Neuronal stem cell (in vitro differentiated cells): ENCODE results near the gene ESPNL.

Source experiments
- DNase-seq: peaks from one replicate; pipeline ENCODE4 v3.0.0-alpha.2; 2013; ENCODE audit warnings: low spot score
- H2AFZ ChIP-seq: one replicate; pipeline ENCODE4 v1.6.1; 2013; ENCODE audit warnings: mild to moderate bottlenecking, low read length, inconsistent platforms
- H2AK5ac ChIP-seq: 2 replicates; pipeline ENCODE4 v1.6.1; 2013; ENCODE audit warnings: low read depth, mild to moderate bottlenecking, inconsistent platforms, low read length, moderate library complexity, mixed read lengths
- H2BK120ac ChIP-seq: 2 replicates; pipeline ENCODE4 v1.6.1; 2013; ENCODE audit warnings: low read depth, mild to moderate bottlenecking, inconsistent platforms, low read length, moderate library complexity, mixed read lengths
- H2BK12ac ChIP-seq: one replicate; pipeline ENCODE4 v1.6.1; 2013; ENCODE audit warnings: low read length, inconsistent platforms
- H2BK15ac ChIP-seq: 2 replicates; pipeline ENCODE4 v1.6.1; 2013; ENCODE audit warnings: mild to moderate bottlenecking, low read length, inconsistent platforms, mixed read lengths
- H2BK5ac ChIP-seq: one replicate; pipeline ENCODE4 v1.6.1; 2013; ENCODE audit warnings: inconsistent platforms, mild to moderate bottlenecking, low read length, moderate library complexity
- H3K14ac ChIP-seq: one replicate; pipeline ENCODE4 v1.6.1; 2013; ENCODE audit warnings: low read length, inconsistent platforms
- H3K18ac ChIP-seq: 2 replicates; pipeline ENCODE4 v1.6.1; 2013; ENCODE audit warnings: low read length, inconsistent platforms
- H3K23ac ChIP-seq: 2 replicates; pipeline ENCODE4 v1.6.1; 2013; ENCODE audit warnings: low read depth, mild to moderate bottlenecking, mixed read lengths, low read length, inconsistent platforms; ENCODE audit not compliant: poor library complexity
- H3K27ac ChIP-seq: replicated peaks from 3 replicates; pipeline ENCODE4 v1.5.1; 2013; ENCODE audit warnings: low read length, inconsistent platforms
- H3K27me3 ChIP-seq, 3 experiments: 2 replicates each; pipeline ENCODE4 v1.6.1; 2013; ENCODE audit warnings: low read length in 3 of 3, mild to moderate bottlenecking in 2 of 3, inconsistent platforms in 1 of 3, low read depth in 1 of 3, mixed read lengths in 1 of 3, moderate library complexity in 1 of 3; ENCODE audit not compliant: control insufficient read depth in 3 of 3, insufficient read depth in 3 of 3
- H3K36me3 ChIP-seq, 2 donors: replicated peaks in 1 of 2; 2 replicates each; pipeline ENCODE4 v1.6.1; 2013; ENCODE audit warnings: low read length in 2 of 2; ENCODE audit not compliant: control insufficient read depth in 2 of 2, insufficient read depth in 2 of 2
- H3K4ac ChIP-seq: 2 replicates; pipeline ENCODE4 v1.6.1; 2013; ENCODE audit warnings: inconsistent platforms, mild to moderate bottlenecking, low read length, moderate library complexity
- H3K4me1 ChIP-seq, 2 donors: 1 replicate in 1 of 2; 2 replicates in 1 of 2; pipeline ENCODE4 v1.6.1; 2013; ENCODE audit warnings: low read length in 2 of 2, low read depth in 1 of 2; ENCODE audit not compliant: control insufficient read depth in 2 of 2, insufficient read depth in 1 of 2
- H3K4me2 ChIP-seq: one replicate; pipeline ENCODE4 v1.6.1; 2013; ENCODE audit warnings: mild to moderate bottlenecking, low read length, inconsistent platforms; ENCODE audit not compliant: insufficient read depth, poor library complexity, severe bottlenecking
- H3K4me3 ChIP-seq, 2 donors: 2 replicates each; pipeline ENCODE4 v1.5.1; 2013; ENCODE audit warnings: low read length in 2 of 2, mild to moderate bottlenecking in 2 of 2, inconsistent platforms in 1 of 2, moderate library complexity in 1 of 2
- H3K79me1 ChIP-seq: one replicate; pipeline ENCODE4 v1.6.1; 2013; ENCODE audit warnings: low read depth, mild to moderate bottlenecking, inconsistent platforms, low read length, moderate library complexity
- H3K9ac ChIP-seq: one replicate; pipeline ENCODE4 v1.6.1; 2013; ENCODE audit warnings: mild to moderate bottlenecking, low read depth, low read length, inconsistent platforms; ENCODE audit not compliant: poor library complexity
- H3K9me3 ChIP-seq, 2 donors: replicated peaks in 1 of 2; 2 replicates each; pipeline versions ENCODE3 to v1.6.1; 2013; ENCODE audit warnings: low read length in 2 of 2, mild to moderate bottlenecking in 2 of 2, inconsistent platforms in 1 of 2, low read depth in 1 of 2, mixed read lengths in 1 of 2, moderate library complexity in 1 of 2; ENCODE audit not compliant: control insufficient read depth in 2 of 2, insufficient read depth in 1 of 2
- H4K8ac ChIP-seq: one replicate; pipeline ENCODE4 v1.6.1; 2013; ENCODE audit warnings: low read depth, mild to moderate bottlenecking, inconsistent platforms, low read length, moderate library complexity
- H4K91ac ChIP-seq: one replicate; pipeline ENCODE4 v1.6.1; 2013; ENCODE audit warnings: low read length, low read depth, mild to moderate bottlenecking, inconsistent platforms; ENCODE audit not compliant: poor library complexity
- WGBS, 2 donors: extraction: QIAGEN DNeasy Blood & Tissue Kit; methylation state at CpG; one replicate each; pipeline ENCODE4 v1.1.7; 2013; ENCODE audit warnings: missing lambda C conversion rate in 2 of 2, mixed read lengths in 1 of 2; ENCODE audit not compliant: insufficient read length in 2 of 2, insufficient replicate concordance in 1 of 2; ENCODE audit errors: extremely low coverage in 2 of 2; 5-methylcytosine and 5-hydroxymethylcytosine counted together

Gene ESPNL

DNA sequence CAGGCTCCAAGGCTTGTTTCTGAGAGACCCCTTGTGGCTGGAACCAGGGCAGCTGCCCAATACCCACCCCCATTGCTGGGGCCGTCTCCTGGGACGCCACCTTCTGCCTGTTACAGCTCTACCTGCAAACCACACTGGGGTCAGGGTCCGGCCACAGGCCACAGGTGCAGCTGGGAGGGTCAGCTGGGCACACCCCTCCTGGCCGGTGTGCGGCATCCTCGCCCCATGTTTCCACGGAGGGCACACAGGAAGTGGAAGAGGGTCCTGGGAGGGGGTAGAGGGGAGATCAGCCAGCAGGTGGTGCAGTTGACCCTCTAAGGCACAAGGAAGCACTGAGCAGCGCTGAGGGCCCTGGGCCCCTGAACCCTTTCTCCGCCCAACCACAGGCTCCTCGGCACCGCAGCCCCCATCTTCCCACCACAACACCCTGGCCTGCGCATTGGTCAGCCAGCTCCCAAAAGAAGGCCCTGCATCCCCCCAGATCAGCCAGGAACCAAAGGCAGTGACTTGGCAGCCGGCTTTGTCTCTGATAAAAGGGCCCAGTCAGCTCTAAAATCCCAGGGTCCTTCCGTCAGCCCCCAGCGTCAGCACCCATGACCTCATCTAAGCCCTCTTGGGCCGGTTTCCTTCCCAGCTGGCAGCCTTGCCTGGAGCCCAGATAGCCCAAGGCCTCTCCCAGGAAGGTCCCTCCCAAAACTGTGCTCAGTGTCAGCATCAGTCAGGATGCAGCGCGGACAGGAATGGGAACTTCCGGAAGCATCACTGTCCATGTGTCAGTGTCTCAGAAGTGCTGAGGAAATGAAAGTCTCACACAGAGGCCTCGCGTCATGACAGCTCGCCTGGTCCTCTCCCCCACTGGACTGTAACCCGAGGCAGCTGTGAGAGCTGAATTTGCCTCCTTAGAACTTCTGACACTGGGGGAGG lies 60.3 kb downstream of the ESPNL start:
- H2BK120ac ChIP-seq, result no peak overlapping the region
- WGBS, 2 donors, result no CpG with 5 or more reads among the region's 23 CpGs
- no peaks in the 10 kb centered on the region for H3K9me3 ChIP-seq
- H3K27ac ChIP-seq, result no peak overlapping the region
- H2AK5ac ChIP-seq, result peak overlapping the region; percentile 68
- H3K23ac ChIP-seq, result peak overlapping the region; percentile 65
- peaks cover 3 to 9% of the 10 kb centered on the region in 2 donors for H3K4me1 ChIP-seq
- H3K4me2 ChIP-seq, result no peak overlapping the region
- peaks cover 3% of the 10 kb centered on the region for H3K79me1 ChIP-seq
- no peak overlapping the region for H2BK5ac ChIP-seq
- H3K4me3 ChIP-seq, result no peak overlapping the region
- no peak overlapping the region for H3K9ac ChIP-seq
- no peak overlapping the region for H3K14ac ChIP-seq
- H3K27me3 ChIP-seq, result peaks cover 18 to 71% (median 23%) of the 10 kb centered on the region in 3 experiments
- peak overlapping the region; percentile 45 for H2AFZ ChIP-seq
- no peak for DNase-seq
- no peak overlapping the region for H4K91ac ChIP-seq
- H3K36me3 ChIP-seq, result no peaks in the 10 kb centered on the region
- H3K18ac ChIP-seq, result no peak overlapping the region
- no peak overlapping the region for H4K8ac ChIP-seq
- no peak overlapping the region for H2BK15ac ChIP-seq
- no peak overlapping the region for H2BK12ac ChIP-seq
- H3K4ac ChIP-seq, result no peak overlapping the region

- Histone ChIP-seq H2BK5ac (no peak overlapping the region), H3K4me1 (peaks cover 2 to 4% of the 10 kb centered on the region in 2 donors), H4K8ac (peak overlapping the region; percentile 65), H3K4me3 (no peak overlapping the region), H3K27me3 (peaks cover 18 to 71% (median 23%) of the 10 kb centered on the region in 3 experiments), H3K9ac (no peak overlapping the region), H3K9me3 (no peaks in the 10 kb centered on the region), H3K4ac (no peak overlapping the region), H3K14ac (no peak overlapping the region), H3K27ac (no peak overlapping the region), H3K79me1 (peaks cover 3% of the 10 kb centered on the region), H2BK120ac (no peak overlapping the region), H3K36me3 (no peaks in the 10 kb centered on the region), H4K91ac (no peak overlapping the region), H3K4me2 (no peak overlapping the region), H2AFZ (no peak overlapping the region), H2AK5ac (peak overlapping the region; percentile 28), H2BK15ac (no peak overlapping the region), H3K23ac (no peak overlapping the region), H3K18ac (no peak overlapping the region), H2BK12ac (peak overlapping the region; percentile 58)
- no CpG with 5 or more reads among the region's 21 CpGs for WGBS, 2 donors
- no peak for DNase-seq
Measured at GRCh38 chr2:238161291-238162051, 61.3 kb downstream of the ESPNL start.

DNA sequence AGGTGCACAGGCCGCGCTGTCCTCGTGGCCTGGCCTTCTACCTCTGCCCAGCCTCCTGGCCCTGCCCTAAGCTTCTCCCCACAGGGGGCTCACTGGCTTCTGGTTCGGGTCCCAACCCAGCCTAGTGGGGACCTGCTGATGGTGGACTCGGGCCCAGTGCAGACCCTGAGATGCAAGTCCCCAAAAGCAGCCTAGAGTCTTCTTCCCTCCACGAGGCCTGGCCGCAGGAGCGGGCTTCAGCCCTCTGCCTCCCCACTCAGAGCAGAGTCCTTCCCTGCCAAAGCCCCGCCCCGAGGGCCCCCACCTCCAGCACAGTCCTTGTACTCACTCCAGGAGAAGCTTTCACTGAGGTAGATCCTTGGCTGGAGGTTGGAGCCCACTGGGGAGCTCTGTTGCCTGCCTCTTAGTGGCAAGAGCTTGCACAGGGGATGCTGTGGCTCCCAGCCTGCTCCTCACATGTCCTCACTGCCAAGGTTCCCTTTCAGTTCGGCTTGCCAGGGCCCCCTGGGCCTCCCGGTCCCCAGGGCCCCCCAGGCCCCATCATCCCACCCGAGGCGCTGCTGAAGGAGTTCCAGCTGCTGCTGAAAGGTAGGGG lies 62.2 kb downstream of the ESPNL start:
- H3K4me2 ChIP-seq, result no peak overlapping the region
- H2AK5ac ChIP-seq, result peak overlapping the region; percentile 84
- H3K23ac ChIP-seq, result peak overlapping the region; percentile 20
- H3K18ac ChIP-seq, result no peak overlapping the region
- no CpG with 5 or more reads among the region's 14 CpGs for WGBS, 2 donors
- H3K9ac ChIP-seq, result no peak overlapping the region
- H3K14ac ChIP-seq, result peak overlapping the region; percentile 83
- DNase-seq, result no peak
- no peak overlapping the region for H3K4ac ChIP-seq
- no peak overlapping the region for H2AFZ ChIP-seq
- H2BK5ac ChIP-seq, result no peak overlapping the region
- peaks cover 0 to 5% of the 10 kb centered on the region in 2 donors for H3K36me3 ChIP-seq
- no peaks in the 10 kb centered on the region for H3K9me3 ChIP-seq
- no peak overlapping the region for H2BK12ac ChIP-seq
- no peak overlapping the region for H2BK120ac ChIP-seq
- no peak overlapping the region for H4K91ac ChIP-seq
- peaks cover 2 to 4% of the 10 kb centered on the region in 2 donors for H3K4me1 ChIP-seq
- no peak overlapping the region for H3K27ac ChIP-seq
- no peak overlapping the region for H2BK15ac ChIP-seq
- H3K27me3 ChIP-seq, result peaks cover 18 to 71% (median 23%) of the 10 kb centered on the region in 3 experiments
- no peak overlapping the region for H3K4me3 ChIP-seq
- peaks cover 3% of the 10 kb centered on the region for H3K79me1 ChIP-seq
- no peak overlapping the region for H4K8ac ChIP-seq
